ENCODE measurements around the gene CLTA.
A peak's percentile ranks its signal among the peaks of the same experiment; 100 is the strongest.
"Not testable (repeated sequence)": the region's sequence is repeated elsewhere in the genome, so short reads cannot be mapped to it uniquely, and the experiment has no call there.

Gene CLTA

GRCh38 chr9:36174271-36174670, 16.4 kb upstream of the CLTA start:
- no peak for TF ChIP-seq CTCF (conservative IDR thresholded peaks at IDR 0.05; ENCODE audit: low read length)
- no peak for DNase-seq (ENCODE audit: low read depth)
- no peak overlapping the region for H3K4me3 ChIP-seq (ENCODE audit: low read length)

- no peak overlapping the region for H3K4me3 ChIP-seq (ENCODE audit: low read length)
- no peak for TF ChIP-seq CTCF (conservative IDR thresholded peaks at IDR 0.05; ENCODE audit: low read length)
- no peak for DNase-seq (ENCODE audit: low read depth)
Observed at GRCh38 chr9:36174731-36175130, 16.0 kb upstream of the CLTA start.

GRCh38 chr9:36175209-36175608, 15.5 kb upstream of the CLTA start:
- DNase-seq (ENCODE audit: low read depth); H3K4me3 ChIP-seq (ENCODE audit: low read length): not testable (repeated sequence)

- not testable (repeated sequence) for DNase-seq (ENCODE audit: low read depth); H3K4me3 ChIP-seq (ENCODE audit: low read length)
Observed at GRCh38 chr9:36176496-36176895, 14.2 kb upstream of the CLTA start.

- no peak for TF ChIP-seq CTCF (conservative IDR thresholded peaks at IDR 0.05; ENCODE audit: low read length)
- DNase-seq (ENCODE audit: low read depth) = no peak
- H3K4me3 ChIP-seq (ENCODE audit: low read length) = no peak overlapping the region
Observed at GRCh38 chr9:36177571-36177970, 13.2 kb upstream of the CLTA start.

GRCh38 chr9:36180243-36180642, 10.5 kb upstream of the CLTA start:
- H3K4me3 ChIP-seq (ENCODE audit: low read length); DNase-seq (ENCODE audit: low read depth): not testable (repeated sequence)

- peak; percentile 93 for DNase-seq (ENCODE audit: low read depth)
- no peak overlapping the region for H3K4me3 ChIP-seq (ENCODE audit: low read length)
- TF ChIP-seq CTCF (conservative IDR thresholded peaks at IDR 0.05; ENCODE audit: low read length) = no peak
Observed at GRCh38 chr9:36187414-36187813, 3.3 kb upstream of the CLTA start.

- TF ChIP-seq CTCF (conservative IDR thresholded peaks at IDR 0.05; ENCODE audit: low read length) = no peak
- no peak for DNase-seq (ENCODE audit: low read depth)
- H3K4me3 ChIP-seq (ENCODE audit: low read length) = no peak overlapping the region
Observed at GRCh38 chr9:36188212-36188611, 2.5 kb upstream of the CLTA start.

GRCh38 chr9:36189976-36190375, 745 bp upstream of the CLTA start:
- no peak for DNase-seq (ENCODE audit: low read depth)
- TF ChIP-seq CTCF (conservative IDR thresholded peaks at IDR 0.05; ENCODE audit: low read length) = no peak
- peak overlapping the region; percentile 94 for H3K4me3 ChIP-seq (ENCODE audit: low read length)
